Thyroid gland (tissue), 4 donors: ENCODE results near the gene MARCO. TPM values are rescaled to one million over a fixed set of nuclear protein-coding genes. Genes with fewer than 3 reads are reported as not detected.
"Not testable (repeated sequence)": the region's sequence is repeated elsewhere in the genome, so short reads cannot be mapped to it uniquely, and the experiment has no call there.

Source experiments
- DNase-seq, 2 donors: peaks; one replicate each; pipeline ENCODE4 v3.0.0-alpha.2; 2019
- H3K27ac ChIP-seq, 3 donors: fragments of 200-600 bp; sonication (generic); 1 replicate in 2 of 3; 2 replicates in 1 of 3; pipeline ENCODE4 v1.5.1; 2016 to 2019; ENCODE audit warnings: mild to moderate bottlenecking in 1 of 3, moderate library complexity in 1 of 3
- H3K27me3 ChIP-seq: fragments of 200-600 bp; sonication (generic); one replicate; pipeline ENCODE4 v1.5.1; 2019
- H3K36me3 ChIP-seq, 2 donors: fragments of 200-600 bp; sonication (generic); one replicate each; pipeline ENCODE4 v1.5.1; 2016 to 2019
- H3K4me1 ChIP-seq, 2 donors: fragments of 200-600 bp; sonication (generic); one replicate each; pipeline ENCODE4 v1.5.1; 2017 to 2019
- H3K4me3 ChIP-seq, 3 donors: fragments of 200-600 bp; sonication (generic); replicated peaks in 1 of 3; 1 replicate in 2 of 3; 2 replicates in 1 of 3; pipeline ENCODE4 v1.5.1; 2016; ENCODE audit warnings: mild to moderate bottlenecking in 1 of 3
- H3K9me3 ChIP-seq: fragments of 200-600 bp; sonication (generic); one replicate; pipeline ENCODE4 v1.5.1; 2017
- POLR2A ChIP-seq, 2 donors: fragments of 450-650 bp; IDR thresholded peaks; one replicate each; pipeline ENCODE4 v1.6.1; 2017; ENCODE audit warnings: antibody characterized with exemption in 2 of 2, mild to moderate bottlenecking in 2 of 2, moderate library complexity in 1 of 2
- WGBS, 2 donors: methylation state at CpG; one replicate each; pipeline ENCODE4 v1.1.5; 2017; 5-methylcytosine and 5-hydroxymethylcytosine counted together
- intact Hi-C: fragments of 100-400 bp; cut with DNase I; formaldehyde crosslinking; loops from one replicate; pipeline ENCODE4 v1.15.1; 2023
- total RNA-seq, 4 donors: library from RNA; depleted of rRNA; stranded (reverse); fragments of >200 nt; gene quantifications; one replicate each; pipeline ENCODE4 v1.2.3, GENCODE V29; 2016
- TF ChIP-seq, protein P1 (sequence below), 6 experiments: fragments of 200-600 bp in 3 of 6; fragments of 450-650 bp in 3 of 6; sonication (generic) in 3 of 6; IDR thresholded peaks; one replicate each; pipeline ENCODE4 v1.5.1; 2016 to 2019; ENCODE audit warnings: antibody characterized with exemption in 6 of 6, mild to moderate bottlenecking in 2 of 6, inconsistent platforms in 1 of 6, moderate library complexity in 1 of 6

MARCO gene
- total RNA-seq, 4 donors from 2014 or later = 1.1 to 11.0 (median 3.0) TPM

- no peak for DNase-seq
- intact Hi-C loops = no loop called here
These were observed 86.6 kb downstream of the MARCO start for GRCh38 chr2:119028327-119029174.

GRCh38 chr2:119029297-119029696 lies 87.3 kb downstream of the MARCO start:
- DNase-seq = no peak
- intact Hi-C loops = no loop called here
- no peak for TF ChIP-seq POLR2A (IDR thresholded peaks at IDR 0.05)
- TF ChIP-seq, protein P1, sequence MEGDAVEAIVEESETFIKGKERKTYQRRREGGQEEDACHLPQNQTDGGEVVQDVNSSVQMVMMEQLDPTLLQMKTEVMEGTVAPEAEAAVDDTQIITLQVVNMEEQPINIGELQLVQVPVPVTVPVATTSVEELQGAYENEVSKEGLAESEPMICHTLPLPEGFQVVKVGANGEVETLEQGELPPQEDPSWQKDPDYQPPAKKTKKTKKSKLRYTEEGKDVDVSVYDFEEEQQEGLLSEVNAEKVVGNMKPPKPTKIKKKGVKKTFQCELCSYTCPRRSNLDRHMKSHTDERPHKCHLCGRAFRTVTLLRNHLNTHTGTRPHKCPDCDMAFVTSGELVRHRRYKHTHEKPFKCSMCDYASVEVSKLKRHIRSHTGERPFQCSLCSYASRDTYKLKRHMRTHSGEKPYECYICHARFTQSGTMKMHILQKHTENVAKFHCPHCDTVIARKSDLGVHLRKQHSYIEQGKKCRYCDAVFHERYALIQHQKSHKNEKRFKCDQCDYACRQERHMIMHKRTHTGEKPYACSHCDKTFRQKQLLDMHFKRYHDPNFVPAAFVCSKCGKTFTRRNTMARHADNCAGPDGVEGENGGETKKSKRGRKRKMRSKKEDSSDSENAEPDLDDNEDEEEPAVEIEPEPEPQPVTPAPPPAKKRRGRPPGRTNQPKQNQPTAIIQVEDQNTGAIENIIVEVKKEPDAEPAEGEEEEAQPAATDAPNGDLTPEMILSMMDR (IDR thresholded peaks at IDR 0.05) = no peak
- Histone ChIP-seq H3K9me3 (no peaks in the 10 kb centered on the region), H3K27me3 (no peaks in the 10 kb centered on the region), H3K4me3 (no peak overlapping the region), H3K27ac (no peak overlapping the region), H3K36me3 (no peaks in the 10 kb centered on the region), H3K4me1 (no peaks in the 10 kb centered on the region)
- WGBS, 2 donors = 49 to 53% methylated on average over 5 of the region's 5 CpGs

More at GRCh38 chr2:119028327-119029174, 86.6 kb downstream of the MARCO start:
- TF ChIP-seq, protein P1 (IDR thresholded peaks at IDR 0.05) = no peak
- no peak for TF ChIP-seq POLR2A (IDR thresholded peaks at IDR 0.05)
- whole genome bisulfite sequencing, 2 donors = 56 to 57% methylated on average over 13 of the region's 13 CpGs
- Histone ChIP-seq H3K4me1 (no peaks in the 10 kb centered on the region), H3K27me3 (no peaks in the 10 kb centered on the region), H3K4me3 (no peak overlapping the region), H3K36me3 (no peaks in the 10 kb centered on the region), H3K27ac (no peak overlapping the region), H3K9me3 (no peaks in the 10 kb centered on the region)

- intact Hi-C loops, H3K4me1 ChIP-seq: not testable (repeated sequence)
These were observed 95.9 kb downstream of the MARCO start for GRCh38 chr2:119037922-119038321.

GRCh38 chr2:119040730-119041129 lies 98.7 kb downstream of the MARCO start:
- H3K4me3 ChIP-seq = no peak overlapping the region
- H3K4me1 ChIP-seq = no peaks in the 10 kb centered on the region
- no peak for TF ChIP-seq POLR2A (IDR thresholded peaks at IDR 0.05)
- TF ChIP-seq, protein P1 (IDR thresholded peaks at IDR 0.05) = no peak
- no peaks in the 10 kb centered on the region for H3K9me3 ChIP-seq
- H3K27ac ChIP-seq = no peak overlapping the region
- no peak for DNase-seq
- intact Hi-C loops = no loop called here
- H3K36me3 ChIP-seq = no peaks in the 10 kb centered on the region
- 85 to 91% methylated on average over 11 of the region's 11 CpGs for WGBS, 2 donors
- no peaks in the 10 kb centered on the region for H3K27me3 ChIP-seq

More at GRCh38 chr2:119037922-119038321, 95.9 kb downstream of the MARCO start:
- DNase-seq, H3K4me3 ChIP-seq, H3K27me3 ChIP-seq, H3K27ac ChIP-seq, H3K36me3 ChIP-seq, H3K9me3 ChIP-seq: not testable (repeated sequence)
- WGBS, 2 donors = 77 to 83% methylated on average over 5 of the region's 5 CpGs

Other genes starting within 250 kb of the MARCO start
- gene EN1, start 94.5 kb upstream of the MARCO start, total RNA-seq = under 1 TPM in 1 of 4 donors, not detected in 3; 0.11 TPM
- not detected for gene C1QL2, start 216.6 kb downstream of the MARCO start, total RNA-seq